WTC11 (cell line): ENCODE results near the gene C11orf87. TPM values are rescaled to one million over a fixed set of nuclear protein-coding genes. Genes with fewer than 3 reads are reported as not detected.

Experiments used
- ATAC-seq: fragments of 200-7000 bp; cut with Tn5 transposase; 2 replicates; pipeline ENCODE4 v1.10.0; 2021; ENCODE audit warnings: mild to moderate bottlenecking, moderate library complexity
- CTCF ChIA-PET: fragments of 300-600 bp; sonication (Branson Sonifier 250); formaldehyde crosslinking; loops from one replicate; lab custom pipeline; 2021; ENCODE audit warnings: antibody characterized with exemption; lab: Charles Lee
- POLR2A ChIA-PET: fragments of 350-600 bp; sonication (Branson Sonifier 250); formaldehyde crosslinking; loops from one replicate; lab custom pipeline; 2021; ENCODE audit warnings: antibody characterized with exemption; lab: Charles Lee
- DNase-seq: peaks from one replicate; pipeline ENCODE4 v3.0.0; 2021; ENCODE audit warnings: low spot score
- H3K27ac Mint-ChIP-seq: 2 replicates; pipeline ENCODE4 v1.8.0; 2021; ENCODE audit warnings: mixed read lengths
- H3K27me3 Mint-ChIP-seq: 2 replicates; pipeline ENCODE4 v1.8.0; 2021; ENCODE audit warnings: low read depth, mild to moderate bottlenecking, moderate library complexity, mixed read lengths
- H3K36me3 Mint-ChIP-seq: 2 replicates; pipeline ENCODE4 v1.8.0; 2021; ENCODE audit warnings: mixed read lengths
- H3K4me1 Mint-ChIP-seq: 2 replicates; pipeline ENCODE4 v1.8.0; 2022; ENCODE audit warnings: mixed read lengths
- H3K4me3 Mint-ChIP-seq: 2 replicates; pipeline ENCODE4 v1.8.0; 2021; ENCODE audit warnings: mild to moderate bottlenecking, moderate library complexity, mixed read lengths
- H3K9me3 Mint-ChIP-seq: 2 replicates; pipeline ENCODE4 v1.8.0; 2021; ENCODE audit warnings: mixed read lengths
- ARID4B ChIP-seq: sonication (generic); formaldehyde crosslinking; IDR thresholded peaks from 2 replicates; pipeline ENCODE4 v1.8.0; 2023; ENCODE audit warnings: missing genetic modification reagents, mild to moderate bottlenecking, borderline replicate concordance
- CREM ChIP-seq: sonication (generic); formaldehyde crosslinking; IDR thresholded peaks from 2 replicates; pipeline ENCODE4 v1.8.1; 2022; ENCODE audit warnings: mild to moderate bottlenecking, missing genetic modification reagents, moderate library complexity
- GABPB1 ChIP-seq: sonication (generic); formaldehyde crosslinking; IDR thresholded peaks from 2 replicates; pipeline ENCODE4 v1.8.1; 2023; ENCODE audit warnings: mild to moderate bottlenecking, missing genetic modification reagents
- JUN ChIP-seq: sonication (generic); formaldehyde crosslinking; IDR thresholded peaks from 2 replicates; pipeline ENCODE4 v1.8.0; 2023; ENCODE audit warnings: mild to moderate bottlenecking, missing genetic modification reagents
- SP1 ChIP-seq: sonication (generic); formaldehyde crosslinking; conservative IDR thresholded peaks from 2 replicates; pipeline ENCODE4 v1.8.1; 2022; ENCODE audit warnings: missing genetic modification reagents
- ZNF416 ChIP-seq: fragments of 250-450 bp; sonication (Bioruptor Pico); IDR thresholded peaks from 2 replicates; pipeline ENCODE4 v1.9.0; 2021; ENCODE audit warnings: mild to moderate bottlenecking, inconsistent platforms
- ZNF423 ChIP-seq: fragments of 250-450 bp; sonication (Bioruptor Pico); IDR thresholded peaks from 2 replicates; pipeline ENCODE4 v2.1.2; 2022; ENCODE audit warnings: mild to moderate bottlenecking, moderate library complexity
- total RNA-seq: library from RNA; stranded (reverse); gene quantifications from 3 replicates; pipeline ENCODE4 v1.2.3, GENCODE V29; 2021
- TF ChIP-seq, protein P1 (sequence below): sonication (generic); formaldehyde crosslinking; IDR thresholded peaks from 2 replicates; pipeline ENCODE4 v1.8.1; 2023; ENCODE audit warnings: mild to moderate bottlenecking, missing genetic modification reagents, moderate library complexity

The C11orf87 gene
- total RNA-seq, 1 experiment from 2014 or later = 0.20 TPM

DNA sequence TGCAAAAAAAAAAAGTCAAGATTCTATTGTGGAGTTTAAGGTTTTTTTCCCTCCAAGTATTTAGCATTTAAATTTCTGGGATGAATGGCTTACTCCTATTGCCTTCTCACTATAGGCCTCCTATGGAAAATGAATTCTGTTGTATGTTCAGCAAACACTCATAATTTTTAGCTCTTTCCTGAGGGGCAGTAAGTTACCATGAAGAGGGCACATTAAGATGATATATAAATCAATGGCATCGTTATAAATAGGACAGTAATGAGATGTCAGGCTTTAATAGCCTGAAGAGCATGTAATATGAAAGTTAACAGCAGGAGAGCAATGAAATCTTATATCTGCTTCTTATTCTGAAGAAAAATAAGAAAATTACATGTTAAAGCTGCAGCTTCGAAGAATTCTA is 32.9 kb downstream of the C11orf87 start:
- Mint-ChIP-seq H3K9me3 (no peaks in the 10 kb centered on the region), H3K27ac (no peak overlapping the region), H3K4me1 (no peaks in the 10 kb centered on the region), H3K4me3 (no peak overlapping the region), H3K36me3 (no peaks in the 10 kb centered on the region), H3K27me3 (no peaks in the 10 kb centered on the region)
- DNase-seq (no peak), ATAC-seq (no peak)
- ChIA-PET CTCF (no interaction called here), POLR2A (no interaction called here)
- no peak for TF ChIP-seq ARID4B (CRISPR knock-in tag)
- no peak for TF ChIP-seq GABPB1
- no peak for TF ChIP-seq ZNF423
- TF ChIP-seq, protein P1, sequence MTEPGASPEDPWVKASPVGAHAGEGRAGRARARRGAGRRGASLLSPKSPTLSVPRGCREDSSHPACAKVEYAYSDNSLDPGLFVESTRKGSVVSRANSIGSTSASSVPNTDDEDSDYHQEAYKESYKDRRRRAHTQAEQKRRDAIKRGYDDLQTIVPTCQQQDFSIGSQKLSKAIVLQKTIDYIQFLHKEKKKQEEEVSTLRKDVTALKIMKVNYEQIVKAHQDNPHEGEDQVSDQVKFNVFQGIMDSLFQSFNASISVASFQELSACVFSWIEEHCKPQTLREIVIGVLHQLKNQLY (CRISPR knock-in tag) = no peak
- no peak for TF ChIP-seq SP1 (CRISPR knock-in tag)
- no peak for TF ChIP-seq ZNF416
- TF ChIP-seq CREM (CRISPR knock-in tag) = no peak
- TF ChIP-seq JUN (CRISPR knock-in tag) = no peak
